Measurements from ENCODE around the gene ZBTB49.

GRCh38 chr4:4308800-4309441, 18.9 kb downstream of the ZBTB49 start:
- TF ChIP-seq CTCF (IDR thresholded peaks at IDR 0.05) (no peak), REST (IDR thresholded peaks at IDR 0.05; ENCODE audit: insufficient read depth in 1 of 2, low read depth in 2 of 2, low read length in 1 of 2) (no peak), TCF7L2 (IDR thresholded peaks at IDR 0.05; ENCODE audit: low read depth, low read length) (no peak)
